A673 (cell line): ENCODE results near the gene ZBP1.

Experiments used
- EZH2 ChIP-seq: fragments of 200-600 bp; sonication (generic); IDR thresholded peaks from 2 replicates; pipeline ENCODE4 v1.6.1; 2017; ENCODE audit warnings: borderline replicate concordance, low read depth, mild to moderate bottlenecking, mixed read lengths, antibody characterized with exemption, low read length; ENCODE audit not compliant: poor library complexity, severe bottlenecking
- TF ChIP-seq, protein P1 (sequence below): fragments of 300-800, 200-600 bp; sonication (generic); conservative IDR thresholded peaks from 2 replicates; pipeline ENCODE4 v1.5.1; 2017; ENCODE audit warnings: low read depth, mild to moderate bottlenecking, antibody characterized with exemption, low read length, moderate library complexity, mixed read lengths

- TF ChIP-seq, protein P1, sequence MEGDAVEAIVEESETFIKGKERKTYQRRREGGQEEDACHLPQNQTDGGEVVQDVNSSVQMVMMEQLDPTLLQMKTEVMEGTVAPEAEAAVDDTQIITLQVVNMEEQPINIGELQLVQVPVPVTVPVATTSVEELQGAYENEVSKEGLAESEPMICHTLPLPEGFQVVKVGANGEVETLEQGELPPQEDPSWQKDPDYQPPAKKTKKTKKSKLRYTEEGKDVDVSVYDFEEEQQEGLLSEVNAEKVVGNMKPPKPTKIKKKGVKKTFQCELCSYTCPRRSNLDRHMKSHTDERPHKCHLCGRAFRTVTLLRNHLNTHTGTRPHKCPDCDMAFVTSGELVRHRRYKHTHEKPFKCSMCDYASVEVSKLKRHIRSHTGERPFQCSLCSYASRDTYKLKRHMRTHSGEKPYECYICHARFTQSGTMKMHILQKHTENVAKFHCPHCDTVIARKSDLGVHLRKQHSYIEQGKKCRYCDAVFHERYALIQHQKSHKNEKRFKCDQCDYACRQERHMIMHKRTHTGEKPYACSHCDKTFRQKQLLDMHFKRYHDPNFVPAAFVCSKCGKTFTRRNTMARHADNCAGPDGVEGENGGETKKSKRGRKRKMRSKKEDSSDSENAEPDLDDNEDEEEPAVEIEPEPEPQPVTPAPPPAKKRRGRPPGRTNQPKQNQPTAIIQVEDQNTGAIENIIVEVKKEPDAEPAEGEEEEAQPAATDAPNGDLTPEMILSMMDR: no peak
- no peak for TF ChIP-seq EZH2
Measured at GRCh38 chr20:57617079-57617795, 3.0 kb downstream of the ZBP1 start.
